NK-92 (cell line): Measurements from ENCODE around the gene SLC7A9.
"Not testable (repeated sequence)": the region's sequence is repeated elsewhere in the genome, so short reads cannot be mapped to it uniquely, and the experiment has no call there.

Source experiments
- DNase-seq: peaks from one replicate; lab custom pipeline; 2025; ENCODE audit not compliant: unreplicated experiment; lab: John Stamatoyannopoulos, UW

The SLC7A9 gene

DNA sequence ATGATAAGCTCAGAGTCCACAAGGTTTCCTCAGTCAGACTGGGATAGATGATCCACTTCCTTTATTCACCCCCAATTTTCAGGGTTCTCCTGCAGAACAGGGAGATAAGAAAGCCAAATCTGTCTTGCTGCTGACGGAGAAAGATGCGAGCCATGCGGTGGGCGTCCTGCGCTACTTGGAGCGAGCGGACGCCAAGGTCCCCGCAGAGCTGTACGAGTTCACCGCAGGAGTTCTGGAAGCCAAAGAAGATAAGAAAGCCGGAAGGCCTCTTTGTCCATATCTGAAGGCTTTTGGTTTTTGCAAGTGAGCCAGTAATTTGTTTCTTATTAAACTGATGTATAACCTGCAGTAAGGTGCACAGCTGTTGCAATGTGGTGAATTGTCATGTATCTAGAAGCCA, 66.7 kb downstream of the SLC7A9 start:
- no peak for DNase-seq

DNA sequence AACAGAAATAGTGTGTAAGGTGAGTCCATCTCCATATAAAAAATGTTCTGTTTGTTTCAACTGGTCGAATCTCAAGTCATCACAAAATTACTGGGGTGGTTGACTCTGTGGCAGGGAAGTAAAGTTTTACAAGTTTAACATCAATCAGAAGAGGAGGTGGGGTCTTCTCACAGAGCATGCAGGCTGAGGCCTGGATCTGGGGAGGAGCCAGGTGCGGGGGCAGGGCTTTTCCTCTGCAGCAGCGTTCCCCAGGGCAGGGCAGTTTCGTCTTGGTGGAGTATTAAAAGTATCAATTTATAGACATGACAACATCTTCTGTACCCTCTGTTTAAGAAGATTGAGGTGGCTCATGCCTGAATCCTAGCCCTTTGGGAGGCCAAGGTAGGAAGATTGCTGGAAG, 68.8 kb downstream of the SLC7A9 start:
- no peak for DNase-seq

GRCh38 chr19:32800191-32800590, 69.4 kb downstream of the SLC7A9 start:
- no peak for DNase-seq

- DNase-seq: no peak
Measured at GRCh38 chr19:32798201-32798600, 71.4 kb downstream of the SLC7A9 start.

DNA sequence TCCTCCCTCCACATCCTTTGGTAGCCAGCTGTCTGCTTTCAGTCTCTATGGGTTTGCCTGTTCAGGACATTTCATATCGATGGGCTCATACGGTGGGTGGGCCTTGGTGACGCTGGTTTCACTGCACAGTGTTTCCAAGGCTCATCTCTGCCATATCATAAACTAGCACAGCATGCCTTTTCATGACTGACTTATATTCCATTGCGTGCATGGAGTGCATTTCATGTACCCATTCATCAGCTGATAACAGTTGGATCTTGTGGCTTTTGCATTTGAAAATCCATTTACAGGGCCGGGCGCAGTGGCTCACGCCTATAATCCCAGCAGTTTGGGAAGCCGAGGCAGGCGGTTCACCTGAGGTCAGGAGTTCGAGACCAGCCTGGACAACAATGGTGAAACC, 80.1 kb downstream of the SLC7A9 start:
- DNase-seq: no peak

DNA sequence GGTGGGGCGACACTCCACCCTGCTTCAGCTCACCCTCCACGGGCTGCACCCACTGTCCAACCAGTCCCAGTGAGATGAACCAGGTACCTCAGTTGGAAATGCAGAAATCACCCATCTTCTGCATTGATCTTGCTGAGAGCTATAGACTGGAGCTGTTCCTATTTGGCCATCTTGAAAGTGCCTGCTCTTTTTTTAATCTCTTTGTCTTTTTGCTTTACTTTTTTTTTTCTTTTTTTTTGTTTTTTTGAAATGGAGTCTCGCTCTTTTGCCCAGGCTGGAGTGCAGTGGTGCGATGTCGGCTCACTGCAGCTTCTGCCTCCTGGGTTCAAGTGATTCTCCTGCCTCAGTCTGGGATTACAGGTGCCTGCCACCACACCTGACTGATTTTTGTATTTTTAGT, 81.7 kb downstream of the SLC7A9 start:
- DNase-seq: not testable (repeated sequence)

DNA sequence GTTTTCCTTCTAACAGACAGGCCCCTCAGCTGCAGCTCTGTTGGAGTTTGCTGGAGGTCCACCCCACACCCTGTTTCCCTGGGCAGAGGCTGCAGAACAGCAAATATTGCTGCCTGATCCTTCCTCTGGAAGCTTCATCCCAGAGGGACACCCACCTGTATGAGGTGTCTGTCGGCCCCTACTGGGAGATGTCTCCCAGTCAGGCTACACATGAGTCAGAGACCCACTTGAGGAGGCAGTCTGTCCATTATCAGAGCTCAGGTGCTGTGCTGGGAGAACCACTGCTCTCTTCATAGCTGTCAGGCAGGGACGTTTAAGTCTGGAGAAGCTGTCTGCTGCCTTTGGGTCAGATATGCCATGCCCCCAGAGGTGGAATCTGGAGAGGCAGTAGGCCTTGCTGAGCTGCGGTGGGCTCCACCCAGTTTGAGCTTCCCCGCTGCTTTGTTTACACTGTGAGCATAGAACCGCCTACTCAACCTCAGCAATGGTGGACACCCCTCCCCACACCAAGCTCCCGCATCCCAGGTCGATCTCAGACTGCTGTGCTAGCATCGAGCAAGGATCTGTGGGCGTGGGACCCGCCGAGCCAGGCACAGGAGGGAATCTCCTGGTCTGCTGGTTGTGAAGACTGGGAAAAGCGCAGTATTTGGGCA, 82.3 kb downstream of the SLC7A9 start:
- DNase-seq: not testable (repeated sequence)

GRCh38 chr19:32782089-32782488, 87.5 kb downstream of the SLC7A9 start:
- not testable (repeated sequence) for DNase-seq

GRCh38 chr19:32781280-32781679, 88.3 kb downstream of the SLC7A9 start:
- no peak for DNase-seq
